Stomach smooth muscle (tissue), 2 donors: Measurements from ENCODE around the gene ADARB2.

Experiments used
- H3K27ac ChIP-seq: one replicate; pipeline ENCODE4 v1.7.0; 2013; ENCODE audit warnings: mild to moderate bottlenecking, low read length, inconsistent platforms
- H3K27me3 ChIP-seq, 2 donors: one replicate each; pipeline ENCODE4 v1.7.0; 2013; ENCODE audit warnings: low read length in 2 of 2; ENCODE audit not compliant: insufficient read depth in 2 of 2, control insufficient read depth in 1 of 2
- H3K36me3 ChIP-seq, 2 donors: one replicate each; pipeline ENCODE4 v1.7.0; 2013; ENCODE audit warnings: low read length in 2 of 2; ENCODE audit not compliant: control insufficient read depth in 2 of 2, insufficient read depth in 2 of 2
- H3K4me1 ChIP-seq: one replicate; pipeline ENCODE4 v1.7.0; 2013; ENCODE audit warnings: low read length; ENCODE audit not compliant: control insufficient read depth, insufficient read depth
- H3K4me3 ChIP-seq, 2 donors: one replicate each; pipeline ENCODE4 v1.7.0; 2013; ENCODE audit warnings: low read length in 2 of 2
- H3K9ac ChIP-seq, 2 donors: one replicate each; pipeline ENCODE4 v1.7.0; 2013; ENCODE audit warnings: low read length in 2 of 2, mild to moderate bottlenecking in 1 of 2
- H3K9me3 ChIP-seq, 2 donors: one replicate each; pipeline ENCODE4 v1.7.0; 2013; ENCODE audit warnings: low read length in 2 of 2; ENCODE audit not compliant: control insufficient read depth in 2 of 2
- donor health status: healthy.
- donor health status: Pancreatic carcinoma.

Gene ADARB2

GRCh38 chr10:1736144-1736971, 967 bp downstream of the ADARB2 start:
- H3K36me3 ChIP-seq: no peaks in the 10 kb centered on the region
- no peak overlapping the region for H3K27ac ChIP-seq
- peaks cover 3% of the 10 kb centered on the region for H3K4me1 ChIP-seq
- H3K9ac ChIP-seq: no peak overlapping the region
- no peaks in the 10 kb centered on the region for H3K9me3 ChIP-seq
- H3K4me3 ChIP-seq: peak overlapping the region in 1 of 2 donors; percentile 40
- H3K27me3 ChIP-seq: peaks cover 31 to 62% of the 10 kb centered on the region in 2 donors

- Histone ChIP-seq H3K27ac (no peak overlapping the region), H3K4me1 (peaks cover 3% of the 10 kb centered on the region), H3K4me3 (no peak overlapping the region), H3K9me3 (no peaks in the 10 kb centered on the region), H3K27me3 (peaks cover 31 to 57% of the 10 kb centered on the region in 2 donors), H3K9ac (no peak overlapping the region), H3K36me3 (no peaks in the 10 kb centered on the region)
Measured at GRCh38 chr10:1735562-1735961, 1.8 kb downstream of the ADARB2 start.

- H3K9ac ChIP-seq: no peak overlapping the region
- no peak overlapping the region for H3K27ac ChIP-seq
- no peak overlapping the region for H3K4me3 ChIP-seq
- H3K9me3 ChIP-seq: no peaks in the 10 kb centered on the region
- peaks cover 3% of the 10 kb centered on the region for H3K4me1 ChIP-seq
- no peaks in the 10 kb centered on the region for H3K36me3 ChIP-seq
- H3K27me3 ChIP-seq: peaks cover 22 to 46% of the 10 kb centered on the region in 2 donors
Measured at GRCh38 chr10:1734288-1734687, 3.0 kb downstream of the ADARB2 start.

- Histone ChIP-seq H3K27ac (no peak overlapping the region), H3K9ac (no peak overlapping the region), H3K4me1 (peaks cover 3% of the 10 kb centered on the region), H3K27me3 (peaks cover 18 to 40% of the 10 kb centered on the region in 2 donors), H3K36me3 (no peaks in the 10 kb centered on the region), H3K9me3 (no peaks in the 10 kb centered on the region), H3K4me3 (no peak overlapping the region)
Measured at GRCh38 chr10:1733720-1734119, 3.6 kb downstream of the ADARB2 start.

- Histone ChIP-seq H3K9me3 (no peaks in the 10 kb centered on the region), H3K27me3 (peaks cover 18 to 36% of the 10 kb centered on the region in 2 donors), H3K4me3 (no peak overlapping the region), H3K4me1 (peaks cover 3% of the 10 kb centered on the region), H3K36me3 (no peaks in the 10 kb centered on the region), H3K27ac (no peak overlapping the region), H3K9ac (no peak overlapping the region)
Measured at GRCh38 chr10:1732564-1732996, 4.7 kb downstream of the ADARB2 start.

- Histone ChIP-seq H3K27ac (no peak overlapping the region), H3K27me3 (peaks cover 15 to 28% of the 10 kb centered on the region in 2 donors), H3K36me3 (no peaks in the 10 kb centered on the region), H3K4me1 (no peaks in the 10 kb centered on the region), H3K4me3 (no peak overlapping the region), H3K9me3 (peaks cover 0 to 4% of the 10 kb centered on the region in 2 donors), H3K9ac (no peak overlapping the region)
Measured at GRCh38 chr10:1731592-1731991, 5.7 kb downstream of the ADARB2 start.

GRCh38 chr10:1729751-1730150, 7.6 kb downstream of the ADARB2 start:
- no peak overlapping the region for H3K27ac ChIP-seq
- peaks cover 0 to 7% of the 10 kb centered on the region in 2 donors for H3K9me3 ChIP-seq
- peaks cover 11 to 14% of the 10 kb centered on the region in 2 donors for H3K27me3 ChIP-seq
- no peak overlapping the region for H3K9ac ChIP-seq
- H3K4me3 ChIP-seq: no peak overlapping the region
- no peaks in the 10 kb centered on the region for H3K4me1 ChIP-seq
- no peaks in the 10 kb centered on the region for H3K36me3 ChIP-seq

GRCh38 chr10:1726861-1727260, 10.5 kb downstream of the ADARB2 start:
- H3K27ac ChIP-seq: no peak overlapping the region
- no peak overlapping the region for H3K4me3 ChIP-seq
- H3K27me3 ChIP-seq: peaks cover 0 to 9% of the 10 kb centered on the region in 2 donors
- no peaks in the 10 kb centered on the region for H3K4me1 ChIP-seq
- H3K36me3 ChIP-seq: no peaks in the 10 kb centered on the region
- H3K9ac ChIP-seq: no peak overlapping the region
- peaks cover 0 to 7% of the 10 kb centered on the region in 2 donors for H3K9me3 ChIP-seq

GRCh38 chr10:1724921-1725488, 12.3 kb downstream of the ADARB2 start:
- no peak overlapping the region for H3K4me3 ChIP-seq
- H3K9me3 ChIP-seq: peaks cover 0 to 7% of the 10 kb centered on the region in 2 donors
- H3K27ac ChIP-seq: no peak overlapping the region
- H3K36me3 ChIP-seq: no peaks in the 10 kb centered on the region
- peaks cover 0 to 6% of the 10 kb centered on the region in 2 donors for H3K27me3 ChIP-seq
- H3K9ac ChIP-seq: no peak overlapping the region
- H3K4me1 ChIP-seq: no peaks in the 10 kb centered on the region

GRCh38 chr10:1716839-1717238, 20.5 kb downstream of the ADARB2 start:
- Histone ChIP-seq H3K27me3 (peaks cover 0 to 6% of the 10 kb centered on the region in 2 donors), H3K9me3 (peaks cover 0 to 3% of the 10 kb centered on the region in 2 donors), H3K36me3 (no peaks in the 10 kb centered on the region), H3K9ac (no peak overlapping the region), H3K27ac (no peak overlapping the region), H3K4me1 (no peaks in the 10 kb centered on the region), H3K4me3 (no peak overlapping the region)

- Histone ChIP-seq H3K4me1 (no peaks in the 10 kb centered on the region), H3K9ac (no peak overlapping the region), H3K4me3 (no peak overlapping the region), H3K27me3 (peaks cover 3 to 6% of the 10 kb centered on the region in 2 donors), H3K36me3 (no peaks in the 10 kb centered on the region), H3K27ac (no peak overlapping the region), H3K9me3 (peaks cover 0 to 3% of the 10 kb centered on the region in 2 donors)
Measured at GRCh38 chr10:1715821-1716220, 21.5 kb downstream of the ADARB2 start.
